ENCODE measurements around the gene TMEM243. TPM values are rescaled to one million over a fixed set of nuclear protein-coding genes. Genes with fewer than 3 reads are reported as not detected.
"Not testable (repeated sequence)": the region's sequence is repeated elsewhere in the genome, so short reads cannot be mapped to it uniquely, and the experiment has no call there.

The TMEM243 gene
- total RNA-seq, 2 experiments from 2014 or later = 158 to 161 TPM

GRCh38 chr7:87253589-87254087 lies 34.1 kb upstream of the TMEM243 start:
- Histone ChIP-seq H3K27me3 (ENCODE audit: control insufficient read depth in 1 of 2, insufficient read depth in 2 of 2, low read length in 2 of 2) (peaks cover 0 to under 1% of the 10 kb centered on the region in 2 experiments), H3K27ac (ENCODE audit: low read depth in 1 of 2, low read length in 2 of 2) (no peak overlapping the region), H3K36me3 (ENCODE audit: insufficient read depth, low read length) (no peaks in the 10 kb centered on the region), H3K9me3 (ENCODE audit: control insufficient read depth in 1 of 2, insufficient read depth in 1 of 2, low read length in 2 of 2) (no peaks in the 10 kb centered on the region), H3K4me1 (ENCODE audit: insufficient read depth, low read length) (no peaks in the 10 kb centered on the region), H3K4me3 (ENCODE audit: low read length) (no peak overlapping the region)
- CTCF ChIA-PET = no interaction called here
- POLR2A ChIA-PET = no interaction called here
- H3K27me3 Mint-ChIP-seq = peaks cover 29% of the 10 kb centered on the region
- H3K9me3 Mint-ChIP-seq = no peaks in the 10 kb centered on the region
- no peak for ATAC-seq (ENCODE audit: poor library complexity)
- TF ChIP-seq CTCF (IDR thresholded peaks at IDR 0.05) = no peak
- no peak for DNase-seq
- no peaks in the 10 kb centered on the region for H3K36me3 Mint-ChIP-seq (ENCODE audit: low read depth)
- H3K27ac Mint-ChIP-seq = no peak overlapping the region
- no peaks in the 10 kb centered on the region for H3K4me1 Mint-ChIP-seq (ENCODE audit: low read depth)
- no peak overlapping the region for H3K4me3 Mint-ChIP-seq
- intact Hi-C loops (cut with DNase I, micrococcal nuclease) = no loop called here

- H3K4me3 ChIP-seq (ENCODE audit: low read length); H3K4me1 Mint-ChIP-seq (ENCODE audit: low read depth); DNase-seq; POLR2A ChIA-PET; H3K27me3 Mint-ChIP-seq; H3K36me3 Mint-ChIP-seq (ENCODE audit: low read depth); H3K27me3 ChIP-seq (ENCODE audit: control insufficient read depth in 1 of 2, insufficient read depth in 2 of 2, low read length in 2 of 2); ATAC-seq (ENCODE audit: poor library complexity); H3K9me3 Mint-ChIP-seq; intact Hi-C loops (cut with DNase I, micrococcal nuclease); H3K27ac ChIP-seq (ENCODE audit: low read depth in 1 of 2, low read length in 2 of 2); H3K27ac Mint-ChIP-seq; H3K4me1 ChIP-seq (ENCODE audit: insufficient read depth, low read length); CTCF ChIA-PET; H3K36me3 ChIP-seq (ENCODE audit: insufficient read depth, low read length); H3K4me3 Mint-ChIP-seq: not testable (repeated sequence)
- H3K9me3 ChIP-seq (ENCODE audit: control insufficient read depth in 1 of 2, insufficient read depth in 1 of 2, low read length in 2 of 2) = peaks cover 7 to 11% of the 10 kb centered on the region in 2 experiments
These were observed 26.1 kb upstream of the TMEM243 start for GRCh38 chr7:87245671-87246070.

DNA sequence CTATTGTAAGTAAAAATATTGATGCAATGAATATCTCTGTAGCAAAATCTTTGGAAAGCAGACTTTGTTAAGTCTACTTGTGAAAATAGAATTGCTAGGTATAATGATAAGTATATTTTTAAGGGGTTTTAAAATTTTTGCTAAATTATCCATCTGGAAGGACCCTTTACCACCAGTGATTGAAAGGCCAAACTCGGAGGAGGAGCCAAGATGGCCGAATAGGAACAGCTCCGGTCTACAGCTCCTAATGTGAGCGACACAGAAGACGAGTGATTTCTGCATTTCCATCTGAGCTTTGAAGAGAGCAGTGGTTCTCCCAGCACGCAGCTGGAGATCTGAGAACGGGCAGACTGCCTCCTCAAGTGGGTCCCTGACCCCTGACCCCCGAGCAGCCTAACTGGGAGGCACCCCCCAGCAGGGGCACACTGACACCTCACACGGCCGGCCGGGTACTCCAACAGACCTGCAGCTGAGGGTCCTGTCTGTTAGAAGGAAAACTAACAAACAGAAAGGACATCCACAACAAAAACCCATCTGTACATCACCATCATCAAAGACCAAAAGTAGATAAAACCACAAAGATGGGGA lies 19.0 kb upstream of the TMEM243 start:
- H3K4me1 ChIP-seq (ENCODE audit: insufficient read depth, low read length); DNase-seq; H3K27ac Mint-ChIP-seq; H3K27me3 ChIP-seq (ENCODE audit: control insufficient read depth in 1 of 2, insufficient read depth in 2 of 2, low read length in 2 of 2); H3K9me3 ChIP-seq (ENCODE audit: control insufficient read depth in 1 of 2, insufficient read depth in 1 of 2, low read length in 2 of 2); H3K27ac ChIP-seq (ENCODE audit: low read depth in 1 of 2, low read length in 2 of 2); H3K4me3 ChIP-seq (ENCODE audit: low read length); CTCF ChIA-PET; ATAC-seq (ENCODE audit: poor library complexity); H3K9me3 Mint-ChIP-seq; POLR2A ChIA-PET; H3K4me1 Mint-ChIP-seq (ENCODE audit: low read depth); H3K36me3 ChIP-seq (ENCODE audit: insufficient read depth, low read length); intact Hi-C loops (cut with DNase I, micrococcal nuclease); H3K36me3 Mint-ChIP-seq (ENCODE audit: low read depth); H3K4me3 Mint-ChIP-seq: not testable (repeated sequence)
- peaks cover 14% of the 10 kb centered on the region for H3K27me3 Mint-ChIP-seq

DNA sequence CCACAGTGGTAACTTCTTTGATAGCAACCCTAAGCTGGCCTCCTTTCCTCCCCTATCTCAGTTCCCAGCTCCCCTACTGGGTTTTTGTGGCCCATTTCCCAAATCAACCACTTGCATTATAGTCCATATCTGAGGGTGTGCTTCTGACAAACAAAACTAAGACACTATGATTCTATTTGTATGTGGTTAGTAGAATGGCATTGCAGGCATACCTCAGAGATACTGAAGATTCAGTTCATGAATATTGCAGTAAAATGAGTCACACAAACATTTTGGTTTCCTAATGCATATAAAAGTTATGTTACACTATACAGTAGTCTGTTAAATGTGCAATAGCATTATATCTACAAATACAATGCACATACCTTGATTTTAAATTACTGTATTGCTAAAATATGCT lies 15.4 kb upstream of the TMEM243 start:
- TF ChIP-seq CTCF (IDR thresholded peaks at IDR 0.05) = no peak
- Histone ChIP-seq H3K9me3 (ENCODE audit: control insufficient read depth in 1 of 2, insufficient read depth in 1 of 2, low read length in 2 of 2) (no peaks in the 10 kb centered on the region), H3K27me3 (ENCODE audit: control insufficient read depth in 1 of 2, insufficient read depth in 2 of 2, low read length in 2 of 2) (peaks cover 3% of the 10 kb centered on the region in 2 experiments), H3K4me3 (ENCODE audit: low read length) (no peak overlapping the region), H3K4me1 (ENCODE audit: insufficient read depth, low read length) (no peaks in the 10 kb centered on the region), H3K36me3 (ENCODE audit: insufficient read depth, low read length) (no peaks in the 10 kb centered on the region), H3K27ac (ENCODE audit: low read depth in 1 of 2, low read length in 2 of 2) (no peak overlapping the region)
- no peaks in the 10 kb centered on the region for H3K9me3 Mint-ChIP-seq
- no peaks in the 10 kb centered on the region for H3K36me3 Mint-ChIP-seq (ENCODE audit: low read depth)
- intact Hi-C loops (cut with DNase I, micrococcal nuclease) = no loop called here
- CTCF ChIA-PET = no interaction called here
- ATAC-seq (ENCODE audit: poor library complexity) = no peak
- H3K27ac Mint-ChIP-seq = no peak overlapping the region
- POLR2A ChIA-PET = interaction anchor here (1.0 kb wide), 1 partner anchor 82 kb away, joined by 3 read pairs; the partner anchor contains the start of gene DMTF1
- no peaks in the 10 kb centered on the region for H3K4me1 Mint-ChIP-seq (ENCODE audit: low read depth)
- peaks cover 10% of the 10 kb centered on the region for H3K27me3 Mint-ChIP-seq
- no peak for DNase-seq
- H3K4me3 Mint-ChIP-seq = no peak overlapping the region
